VCaP (cell line): ENCODE data around the gene LAMA2.

Experiments used
- H3K27ac ChIP-seq: fragments of 450-650 bp; 2 replicates; pipeline ENCODE4 v1.5.1; 2017
- CTCF ChIP-seq: fragments of 450-650 bp; conservative IDR thresholded peaks from 2 replicates; pipeline ENCODE4 v1.5.1; 2017; ENCODE audit warnings: mild to moderate bottlenecking, moderate library complexity

Gene LAMA2

GRCh38 chr6:128950864-128951263 is 67.9 kb downstream of the LAMA2 start:
- TF ChIP-seq CTCF, result no peak
- no peak overlapping the region for H3K27ac ChIP-seq

DNA sequence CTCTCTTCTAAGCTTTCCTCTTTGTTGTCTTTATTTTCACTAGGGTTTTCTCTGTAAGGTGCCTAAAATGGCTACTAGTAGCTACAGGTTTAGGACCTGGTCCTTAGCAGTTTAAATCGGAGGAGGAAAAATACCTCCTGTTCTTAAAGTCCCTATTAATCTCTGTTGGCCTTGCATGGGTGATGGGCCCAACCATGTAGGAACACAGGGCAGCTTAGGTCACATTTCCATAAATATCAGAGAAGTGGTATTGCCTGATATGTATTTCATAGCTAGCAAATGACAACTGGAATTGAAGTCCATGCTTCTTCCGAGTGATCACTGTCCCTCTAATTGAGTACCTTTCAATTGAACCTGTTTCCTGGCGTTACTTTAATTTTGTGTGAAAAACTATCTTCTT is 70.0 kb downstream of the LAMA2 start:
- H3K27ac ChIP-seq, result no peak overlapping the region
- no peak for TF ChIP-seq CTCF

GRCh38 chr6:128954308-128955043 is 71.5 kb downstream of the LAMA2 start:
- TF ChIP-seq CTCF, result no peak
- no peak overlapping the region for H3K27ac ChIP-seq

DNA sequence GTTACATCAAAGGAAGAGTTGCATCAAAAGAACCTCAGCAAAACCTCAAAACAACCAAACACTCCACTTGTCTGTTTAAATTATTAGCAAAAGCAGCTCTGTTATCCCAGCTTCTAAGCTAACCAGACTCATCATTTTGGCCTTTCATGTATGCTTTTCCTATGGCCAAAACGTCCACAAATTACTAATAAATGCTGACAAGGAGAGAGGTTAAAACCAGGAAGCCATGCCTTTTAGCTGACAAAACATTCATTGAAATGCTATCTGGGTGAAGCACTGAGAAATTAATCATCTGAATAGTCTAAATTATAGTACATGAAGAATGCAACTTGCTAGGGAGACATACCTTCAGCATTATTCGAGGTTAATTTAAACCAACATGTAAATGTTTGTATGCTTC is 80.6 kb downstream of the LAMA2 start:
- no peak overlapping the region for H3K27ac ChIP-seq
- no peak for TF ChIP-seq CTCF

DNA sequence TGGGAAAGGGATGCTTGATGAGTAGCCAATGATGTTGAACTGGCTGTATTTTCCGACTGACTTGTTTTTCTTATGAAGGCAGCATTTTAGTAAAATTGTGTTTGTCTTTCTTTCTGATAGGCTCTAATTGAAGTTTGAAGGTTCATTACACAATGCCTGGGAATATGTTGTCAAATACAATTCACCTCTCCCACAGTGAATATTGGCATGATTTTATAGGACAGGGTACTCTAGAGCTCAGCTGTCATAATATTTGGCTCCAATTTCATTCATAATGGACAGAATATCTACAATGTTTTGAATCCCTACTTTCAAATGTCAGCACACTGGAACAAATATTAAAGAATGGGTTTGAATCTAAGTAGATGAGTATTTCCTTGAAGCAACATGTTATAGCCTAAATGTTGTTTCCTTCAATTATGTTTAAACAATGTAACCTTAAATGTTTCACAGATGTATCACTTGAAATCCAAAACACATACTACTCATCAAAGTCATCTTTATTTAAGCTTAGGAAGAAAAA is 81.4 kb downstream of the LAMA2 start:
- no peak for TF ChIP-seq CTCF
- H3K27ac ChIP-seq, result no peak overlapping the region

- TF ChIP-seq CTCF, result no peak
- no peak overlapping the region for H3K27ac ChIP-seq
Observed at GRCh38 chr6:128964771-128965170, 81.8 kb downstream of the LAMA2 start.

DNA sequence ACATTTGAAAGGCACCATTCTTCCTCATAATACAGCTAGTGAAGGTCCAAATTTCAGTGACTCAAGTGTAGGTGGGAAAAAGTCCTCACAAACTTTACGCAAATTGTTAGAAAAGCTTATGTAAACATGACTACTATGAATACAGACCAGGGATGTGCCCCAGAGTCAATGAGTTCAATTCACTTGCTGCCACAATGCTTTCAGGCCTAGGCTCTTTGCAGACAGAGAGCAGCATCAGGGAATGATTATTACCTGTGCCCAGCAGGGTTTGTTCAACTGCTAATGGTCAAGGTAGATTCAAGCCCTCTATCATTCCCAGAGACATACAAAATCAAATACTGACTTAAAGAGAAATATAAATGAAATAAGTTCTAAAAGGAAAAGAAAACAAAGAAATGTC is 84.0 kb downstream of the LAMA2 start:
- no peak overlapping the region for H3K27ac ChIP-seq
- no peak for TF ChIP-seq CTCF
